Astrocyte of the cerebellum (primary cell): ENCODE measurements around the gene CLDN10.

Experiments
- DNase-seq: peaks from one replicate; pipeline ENCODE4 v3.0.0-alpha.2; 2011; ENCODE audit warnings: low read depth
- H3K4me3 ChIP-seq: 2 replicates; pipeline ENCODE4 v1.5.1; 2011; ENCODE audit warnings: mild to moderate bottlenecking, low read depth, low read length, moderate library complexity
- in situ Hi-C: cut with HindIII; loops from 2 replicates; pipeline ENCODE4 v1.10.0; 2017; ENCODE audit warnings: low sequenced_read_pairs
- TF ChIP-seq, protein P1 (sequence below): IDR thresholded peaks from 2 replicates; pipeline ENCODE4 v1.5.1; 2012; ENCODE audit warnings: low read length, low read depth, moderate library complexity, mild to moderate bottlenecking; ENCODE audit errors: missing control alignments

Gene CLDN10

DNA sequence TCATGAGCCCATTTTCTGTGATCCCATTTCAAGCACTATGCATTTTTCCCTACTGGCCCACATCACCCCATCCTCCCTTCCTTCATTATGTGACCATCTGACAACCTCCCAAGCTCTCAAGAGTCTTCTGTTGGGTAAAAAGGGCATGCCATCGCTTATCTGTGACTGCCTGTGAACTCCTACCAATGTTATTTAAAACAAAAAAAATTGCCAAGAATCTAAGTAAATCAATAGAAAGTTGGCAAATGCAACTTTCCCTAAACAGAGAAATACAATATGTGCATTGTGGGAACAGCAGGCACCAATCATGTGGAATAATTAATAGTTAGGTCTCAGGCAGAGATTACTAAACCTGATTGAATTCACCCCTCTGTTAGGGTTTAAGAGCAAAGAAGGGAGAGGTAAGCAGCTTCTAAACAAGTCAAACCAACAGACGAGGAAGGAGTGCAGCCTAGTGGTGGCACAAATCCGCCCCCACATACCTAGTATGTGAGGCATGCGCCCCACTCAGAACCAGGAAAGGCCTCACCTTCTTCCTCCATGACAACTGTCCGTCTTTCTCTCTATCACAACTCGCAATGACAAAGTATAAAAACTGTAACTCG, 62.2 kb downstream of the CLDN10 start:
- in situ Hi-C loops, result no loop called here
- H3K4me3 ChIP-seq, result no peak overlapping the region
- no peak for DNase-seq
- TF ChIP-seq, protein P1, sequence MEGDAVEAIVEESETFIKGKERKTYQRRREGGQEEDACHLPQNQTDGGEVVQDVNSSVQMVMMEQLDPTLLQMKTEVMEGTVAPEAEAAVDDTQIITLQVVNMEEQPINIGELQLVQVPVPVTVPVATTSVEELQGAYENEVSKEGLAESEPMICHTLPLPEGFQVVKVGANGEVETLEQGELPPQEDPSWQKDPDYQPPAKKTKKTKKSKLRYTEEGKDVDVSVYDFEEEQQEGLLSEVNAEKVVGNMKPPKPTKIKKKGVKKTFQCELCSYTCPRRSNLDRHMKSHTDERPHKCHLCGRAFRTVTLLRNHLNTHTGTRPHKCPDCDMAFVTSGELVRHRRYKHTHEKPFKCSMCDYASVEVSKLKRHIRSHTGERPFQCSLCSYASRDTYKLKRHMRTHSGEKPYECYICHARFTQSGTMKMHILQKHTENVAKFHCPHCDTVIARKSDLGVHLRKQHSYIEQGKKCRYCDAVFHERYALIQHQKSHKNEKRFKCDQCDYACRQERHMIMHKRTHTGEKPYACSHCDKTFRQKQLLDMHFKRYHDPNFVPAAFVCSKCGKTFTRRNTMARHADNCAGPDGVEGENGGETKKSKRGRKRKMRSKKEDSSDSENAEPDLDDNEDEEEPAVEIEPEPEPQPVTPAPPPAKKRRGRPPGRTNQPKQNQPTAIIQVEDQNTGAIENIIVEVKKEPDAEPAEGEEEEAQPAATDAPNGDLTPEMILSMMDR, result no peak

DNA sequence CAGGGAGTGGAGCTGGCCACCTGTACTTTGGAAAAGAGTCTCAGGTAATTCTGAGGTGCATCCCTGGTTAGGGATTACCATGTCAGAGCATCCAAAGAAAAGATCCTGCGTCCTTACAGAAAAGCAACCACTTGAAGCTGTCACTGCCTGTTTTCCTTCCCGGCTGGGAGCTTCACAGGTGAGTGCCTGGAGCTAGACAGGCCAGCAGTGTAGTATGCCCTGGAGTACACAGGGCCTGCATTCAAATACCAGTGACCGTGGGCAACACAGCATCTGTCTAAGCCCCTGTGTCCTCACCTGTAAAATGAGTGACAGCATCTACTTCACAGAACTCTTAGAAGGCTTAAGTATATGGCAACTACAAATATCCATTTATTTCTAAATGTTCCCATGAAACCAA, 63.0 kb downstream of the CLDN10 start:
- in situ Hi-C loops, result no loop called here
- no peak for DNase-seq
- H3K4me3 ChIP-seq, result no peak overlapping the region
- TF ChIP-seq, protein P1, result no peak

DNA sequence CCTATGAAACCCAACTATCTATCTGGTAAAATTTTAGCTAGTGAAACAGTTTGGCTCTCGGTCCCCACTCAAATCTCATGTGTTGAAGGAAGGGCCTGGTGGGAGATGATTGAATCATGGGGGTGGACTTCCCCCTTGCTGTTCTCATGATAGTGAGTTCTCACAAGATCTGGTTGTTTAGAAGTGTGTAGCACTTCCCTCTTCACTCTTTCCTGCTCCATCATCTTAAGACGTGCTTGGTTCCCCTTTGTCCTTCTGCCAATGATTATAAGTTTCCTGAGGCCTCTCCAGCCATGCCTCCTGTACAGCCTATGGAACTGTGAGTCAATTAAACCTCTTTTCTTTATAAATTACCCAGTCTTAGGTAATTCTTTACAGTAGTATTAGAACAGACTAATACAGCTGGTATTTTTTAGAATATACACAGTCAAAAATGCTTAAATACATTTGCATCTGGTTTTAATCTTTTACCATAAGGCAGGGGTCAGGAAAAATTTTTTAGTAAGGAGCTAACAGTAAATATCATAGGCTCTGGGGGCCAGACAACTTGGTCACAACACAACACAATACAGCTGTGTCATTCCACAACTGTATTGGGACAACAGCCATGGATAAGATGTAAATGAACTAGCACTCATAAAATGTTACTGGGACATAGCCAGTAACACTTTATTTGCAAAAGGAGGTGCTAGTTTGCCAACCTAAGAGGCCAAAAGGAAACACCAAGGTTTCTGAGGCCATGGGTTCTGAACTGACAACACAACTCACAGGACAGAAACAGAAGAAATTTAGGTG, 67.7 kb downstream of the CLDN10 start:
- DNase-seq, result no peak
- in situ Hi-C loops, result no loop called here

DNA sequence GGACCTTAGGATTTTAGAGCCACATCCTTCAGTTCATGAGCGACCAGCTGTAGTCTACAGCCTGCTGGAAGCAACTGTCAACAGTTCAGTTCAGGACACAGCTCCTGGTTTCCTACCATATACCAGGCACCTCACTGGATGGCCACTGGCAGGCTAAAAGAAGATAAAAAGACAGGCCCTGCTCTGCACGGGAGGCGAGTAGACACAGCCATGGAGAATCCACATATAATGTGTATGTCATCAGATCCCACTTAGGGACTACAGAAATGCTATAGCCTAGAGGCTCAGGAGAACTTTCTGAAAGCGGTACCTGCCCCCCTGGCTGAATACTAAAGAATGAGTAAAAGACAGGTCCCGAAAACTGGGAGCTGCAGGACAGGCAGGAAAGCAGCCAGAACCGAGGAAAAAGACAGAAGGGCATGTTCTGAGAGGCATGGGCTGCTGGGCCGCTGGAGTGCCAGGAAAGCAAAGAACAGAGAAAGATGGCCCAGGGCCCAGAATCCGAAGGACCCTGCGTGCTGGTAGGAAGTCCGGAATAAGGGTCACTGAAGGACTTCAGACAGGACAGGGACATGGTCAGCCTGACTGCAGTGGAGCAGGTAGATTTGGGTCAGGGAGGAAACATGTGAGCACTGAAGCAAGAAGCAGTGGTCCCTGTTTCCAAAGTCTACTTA, 68.4 kb downstream of the CLDN10 start:
- in situ Hi-C loops, result no loop called here
- no peak overlapping the region for H3K4me3 ChIP-seq
- no peak for DNase-seq
- TF ChIP-seq, protein P1, result no peak

More for the DNA sequence above, 67.7 kb downstream of the CLDN10 start:
- TF ChIP-seq, protein P1, result no peak
- no peak overlapping the region for H3K4me3 ChIP-seq

DNA sequence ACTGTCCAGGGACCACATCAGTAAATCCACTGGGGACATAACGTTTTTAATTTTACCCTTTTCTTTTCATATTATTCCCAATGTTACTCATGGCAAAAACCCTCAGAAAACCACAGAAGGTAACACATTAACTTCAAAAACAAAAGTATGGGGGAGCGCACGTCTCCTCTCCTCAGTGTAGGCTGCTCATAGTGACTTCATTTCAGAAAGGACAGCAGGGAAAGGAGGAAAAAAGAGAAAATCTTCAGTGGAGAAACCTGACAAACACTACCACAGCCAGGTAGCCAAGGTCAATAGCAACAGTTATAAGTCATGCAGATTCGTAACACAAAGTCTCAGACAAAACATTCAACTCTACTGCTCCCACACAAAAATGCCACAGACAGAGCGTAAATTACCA, 70.6 kb downstream of the CLDN10 start:
- DNase-seq, result no peak
- in situ Hi-C loops, result no loop called here

DNA sequence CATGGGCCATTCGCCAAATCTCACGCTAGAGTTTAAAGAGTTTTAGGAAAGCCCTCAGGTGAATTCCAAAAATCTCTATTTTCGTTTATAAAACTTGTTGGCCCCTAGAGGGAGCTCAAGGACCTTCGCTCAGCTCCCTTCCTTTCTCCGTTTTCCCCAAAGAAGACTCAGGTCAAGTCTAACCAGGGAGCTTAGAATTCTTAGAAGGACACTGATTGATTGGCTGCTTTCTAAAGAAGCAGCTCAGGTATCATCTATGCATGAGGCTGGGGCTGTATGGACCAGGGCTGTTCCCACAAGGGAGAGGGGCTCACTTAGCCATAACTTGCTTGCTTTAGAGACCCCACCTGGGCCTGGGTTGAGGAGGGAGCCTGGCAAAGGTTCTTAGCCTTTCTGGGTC, 71.5 kb downstream of the CLDN10 start:
- DNase-seq, result no peak

More for the DNA sequence above, 70.6 kb downstream of the CLDN10 start:
- H3K4me3 ChIP-seq, result no peak overlapping the region
- TF ChIP-seq, protein P1, result no peak

More for the DNA sequence above, 71.5 kb downstream of the CLDN10 start:
- no peak overlapping the region for H3K4me3 ChIP-seq
- in situ Hi-C loops, result no loop called here
- TF ChIP-seq, protein P1, result peak; percentile 74
